Muscle of leg (tissue), 11 donors: ENCODE results near the gene ASAP2. TPM values are rescaled to one million over a fixed set of nuclear protein-coding genes. Genes with fewer than 3 reads are reported as not detected.

Experiments used
- DNase-seq: peaks from one replicate; pipeline ENCODE4 v3.0.0; 2013
- H3K27ac ChIP-seq: one replicate; pipeline ENCODE4 v1.5.1; 2013; ENCODE audit warnings: mild to moderate bottlenecking, low read length, control low read depth
- H3K27me3 ChIP-seq: one replicate; pipeline ENCODE4 v1.6.1; 2013; ENCODE audit warnings: low read length; ENCODE audit not compliant: control insufficient read depth, insufficient read depth
- H3K36me3 ChIP-seq: one replicate; pipeline ENCODE4 v1.6.1; 2013; ENCODE audit warnings: low read length; ENCODE audit not compliant: control insufficient read depth, insufficient read depth
- H3K4me1 ChIP-seq: one replicate; pipeline ENCODE4 v1.6.1; 2013; ENCODE audit warnings: low read length; ENCODE audit not compliant: control insufficient read depth, insufficient read depth
- H3K4me3 ChIP-seq: one replicate; pipeline ENCODE4 v1.5.1; 2013; ENCODE audit warnings: low read length, control low read depth
- H3K9me3 ChIP-seq: replicated peaks from 2 replicates; pipeline ENCODE4 v1.6.1; 2013; ENCODE audit warnings: low read depth, low read length; ENCODE audit not compliant: control insufficient read depth
- WGBS: methylation state at CpG from one replicate; pipeline ENCODE4 v1.1.5; 2013; ENCODE audit warnings: missing lambda C conversion rate; ENCODE audit not compliant: insufficient coverage; 5-methylcytosine and 5-hydroxymethylcytosine counted together
- polyA plus RNA-seq, 8 donors: library from polyadenylated mRNA; unstranded; fragments of 120-200 nt; gene quantifications; one replicate each; pipeline versions ENCODE4 v1.2.1 to v1.2.3, GENCODE V29; 2013; ENCODE audit warnings: inconsistent platforms in 1 of 8, low replicate concordance in 1 of 8; ENCODE audit not compliant: insufficient read length in 8 of 8, insufficient read depth in 1 of 8
- total RNA-seq: library from RNA; stranded (reverse); fragments of 120-200 nt; gene quantifications from one replicate; pipeline ENCODE4 v1.2.4, GENCODE V29; 2013

ASAP2 gene
- total and polyA plus RNA-seq, 9 donors: 12.1 to 30.8 (median 19.4) TPM

DNA sequence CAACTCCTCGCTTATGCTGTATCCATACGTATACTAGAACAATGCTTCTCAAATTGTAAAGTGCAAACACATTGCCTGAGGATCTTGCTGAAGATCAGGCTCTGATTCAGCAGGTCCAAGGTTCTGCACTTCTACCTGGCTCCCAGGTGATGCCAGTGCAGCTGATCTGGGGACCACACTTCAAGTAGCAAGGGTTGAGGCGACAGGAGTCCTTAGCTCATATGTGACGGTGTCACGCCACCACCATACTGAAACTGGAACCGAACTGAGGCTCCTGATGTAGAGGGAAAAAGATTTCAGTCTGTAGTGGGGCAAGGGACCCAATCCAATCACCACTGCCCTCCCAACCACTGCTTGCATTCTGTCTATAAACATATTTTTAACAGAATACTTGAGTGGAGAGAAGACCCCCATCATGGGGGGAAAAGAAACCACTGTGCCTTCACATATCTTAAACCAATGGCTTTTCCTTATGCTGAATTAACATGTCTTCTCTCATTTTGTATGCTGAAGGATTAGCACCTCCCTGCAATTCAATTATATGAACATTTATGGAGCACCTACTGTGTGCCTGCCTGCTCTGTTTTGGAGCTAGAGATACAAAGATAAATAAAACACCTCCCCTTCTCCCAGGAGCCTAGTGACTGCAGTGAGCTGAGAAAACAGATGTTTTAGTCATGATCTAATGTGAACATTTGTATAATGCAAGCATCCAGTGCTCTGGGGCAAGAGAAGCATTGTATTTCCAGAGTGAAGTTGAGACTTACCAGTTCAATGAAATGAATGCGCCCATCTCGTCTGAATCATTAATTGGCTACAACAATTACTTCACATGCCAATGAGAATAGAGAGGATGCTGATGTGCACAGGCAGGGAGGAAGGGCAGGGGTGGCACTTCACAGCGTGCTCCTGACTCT, 6.6 kb upstream of the ASAP2 start:
- Histone ChIP-seq H3K9me3 (no peaks in the 10 kb centered on the region), H3K27me3 (no peaks in the 10 kb centered on the region), H3K4me1 (peaks cover 11% of the 10 kb centered on the region), H3K27ac (no peak overlapping the region), H3K36me3 (no peaks in the 10 kb centered on the region), H3K4me3 (no peak overlapping the region)
- DNase-seq: peak; percentile 66
- WGBS: 31% methylated on average over 2 of the region's 9 CpGs

DNA sequence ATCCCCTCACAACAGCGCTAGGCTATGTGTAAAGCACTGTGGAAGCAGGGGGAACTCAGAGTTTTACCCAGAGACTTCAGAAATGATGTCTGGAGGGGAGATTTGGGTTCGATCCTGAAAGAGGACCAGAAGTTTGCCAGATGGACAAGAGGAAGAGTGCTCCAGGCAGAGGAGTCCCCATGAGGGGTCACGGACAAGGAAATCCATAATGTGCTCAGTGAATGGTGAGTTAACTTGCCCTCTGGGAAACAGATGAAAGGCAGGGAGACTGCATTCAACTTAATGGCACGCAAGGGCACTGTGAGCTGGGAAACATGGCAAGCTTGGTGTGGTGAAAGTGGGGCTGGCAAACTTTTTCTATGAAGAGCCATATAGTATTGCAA, 6.0 kb upstream of the ASAP2 start:
- H3K27ac ChIP-seq: no peak overlapping the region
- H3K27me3 ChIP-seq: no peaks in the 10 kb centered on the region
- no peak for DNase-seq
- peaks cover 11% of the 10 kb centered on the region for H3K4me1 ChIP-seq
- 53% methylated on average over 3 of the region's 4 CpGs for WGBS
- no peaks in the 10 kb centered on the region for H3K9me3 ChIP-seq
- no peak overlapping the region for H3K4me3 ChIP-seq
- no peaks in the 10 kb centered on the region for H3K36me3 ChIP-seq

DNA sequence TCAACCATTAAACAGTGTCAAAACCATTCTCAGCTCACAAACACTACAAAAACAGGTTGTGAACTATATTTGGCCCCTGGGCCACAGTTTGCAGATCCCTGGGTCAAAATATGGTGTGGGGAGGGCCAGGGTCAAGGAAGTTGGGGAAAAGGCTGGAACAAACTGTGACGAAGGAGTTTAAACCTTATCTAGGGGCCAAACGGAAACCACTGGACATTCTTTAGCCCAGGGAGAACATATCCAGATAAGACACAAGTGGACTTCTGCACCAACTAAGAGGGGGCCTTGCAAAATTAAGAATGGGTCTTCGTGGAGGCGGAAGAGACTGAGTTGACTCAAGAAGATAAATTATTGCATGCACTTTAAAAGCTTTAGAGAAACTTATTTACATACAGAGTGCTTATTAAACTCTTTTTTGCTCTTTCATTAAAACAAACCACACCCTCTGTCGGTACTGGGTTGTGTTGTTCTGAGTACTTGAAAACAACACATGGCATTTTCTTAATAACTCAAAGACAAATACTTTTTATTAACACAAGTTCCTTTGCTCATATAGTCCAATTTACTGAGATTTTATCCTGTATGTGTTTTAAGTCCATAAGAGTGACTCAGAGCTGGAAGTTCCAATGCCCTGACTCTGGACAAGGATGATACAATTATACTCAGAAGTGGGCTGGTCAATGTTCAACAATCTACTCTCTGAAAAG, 5.3 kb upstream of the ASAP2 start:
- DNase-seq: no peak
- no peak overlapping the region for H3K27ac ChIP-seq
- peaks cover 16% of the 10 kb centered on the region for H3K4me1 ChIP-seq
- WGBS: no CpG with 5 or more reads among the region's 5 CpGs
- H3K27me3 ChIP-seq: no peaks in the 10 kb centered on the region
- no peaks in the 10 kb centered on the region for H3K9me3 ChIP-seq
- H3K36me3 ChIP-seq: no peaks in the 10 kb centered on the region
- H3K4me3 ChIP-seq: no peak overlapping the region

DNA sequence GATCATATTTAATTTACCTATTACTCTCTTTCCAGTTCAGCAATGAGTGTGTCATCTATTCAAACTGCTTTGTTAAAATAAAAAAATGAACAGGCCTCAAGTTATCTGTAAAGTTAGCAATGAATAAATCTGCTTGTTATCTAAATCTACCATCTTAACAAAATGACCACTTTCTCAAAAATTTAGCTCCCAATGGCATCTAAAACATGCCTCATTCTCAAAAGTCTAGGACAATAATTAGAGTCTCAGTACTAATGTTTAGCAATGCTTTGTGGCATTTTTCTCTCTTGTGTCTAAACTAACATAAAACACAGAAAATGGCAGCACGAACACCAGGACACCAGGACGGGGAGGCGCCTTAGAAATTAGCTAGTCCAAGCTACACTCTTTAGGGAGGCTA, 3.6 kb upstream of the ASAP2 start:
- no peaks in the 10 kb centered on the region for H3K27me3 ChIP-seq
- no peaks in the 10 kb centered on the region for H3K9me3 ChIP-seq
- no peak overlapping the region for H3K4me3 ChIP-seq
- no peaks in the 10 kb centered on the region for H3K36me3 ChIP-seq
- no peak overlapping the region for H3K27ac ChIP-seq
- WGBS: 100% methylated on average over 3 of the region's 3 CpGs
- no peak for DNase-seq
- peaks cover 20% of the 10 kb centered on the region for H3K4me1 ChIP-seq

DNA sequence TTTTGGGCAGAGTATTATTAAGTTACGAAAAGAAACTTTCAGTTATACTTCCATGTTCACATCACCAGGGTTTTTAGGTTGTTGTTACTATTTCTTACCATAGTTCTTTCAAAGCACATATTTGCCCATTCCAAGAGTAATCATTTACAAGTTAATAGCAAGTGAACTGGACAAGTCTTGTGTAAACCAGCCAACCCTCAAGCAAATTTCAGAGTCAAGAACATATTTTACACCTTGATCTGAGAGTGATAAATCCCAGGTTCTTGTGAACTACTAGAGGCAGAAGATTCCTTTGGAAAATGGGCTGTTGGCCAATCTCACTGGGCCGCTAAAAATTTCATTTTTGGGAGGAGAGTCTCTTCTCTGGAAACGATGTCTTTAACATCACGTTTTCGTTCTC, 2.7 kb upstream of the ASAP2 start:
- H3K4me1 ChIP-seq: peaks cover 20% of the 10 kb centered on the region
- WGBS: no CpG with 5 or more reads among the region's 5 CpGs
- DNase-seq: no peak
- H3K27ac ChIP-seq: no peak overlapping the region
- H3K27me3 ChIP-seq: no peaks in the 10 kb centered on the region
- no peaks in the 10 kb centered on the region for H3K36me3 ChIP-seq
- H3K4me3 ChIP-seq: no peak overlapping the region
- no peaks in the 10 kb centered on the region for H3K9me3 ChIP-seq

DNA sequence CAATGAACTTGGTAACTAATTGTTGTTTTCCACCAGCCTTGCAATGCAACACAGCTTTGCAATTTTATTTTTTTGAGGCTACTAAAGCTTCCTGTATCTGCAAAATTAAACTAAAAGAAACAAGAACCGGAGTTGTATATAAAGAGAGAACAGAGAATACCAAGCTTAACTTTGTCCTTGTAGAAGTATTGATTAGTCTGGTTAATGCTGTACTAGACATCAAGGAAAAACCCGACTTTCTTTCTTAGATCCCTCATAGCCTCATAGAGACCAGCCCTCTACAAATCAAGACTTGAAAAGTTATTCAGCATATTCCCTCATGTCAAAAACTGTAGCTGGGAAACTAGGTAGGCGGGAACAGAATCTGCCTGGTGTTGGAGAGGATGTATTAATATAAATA, 1.7 kb upstream of the ASAP2 start:
- DNase-seq: no peak
- peaks cover 17% of the 10 kb centered on the region for H3K4me1 ChIP-seq
- H3K36me3 ChIP-seq: no peaks in the 10 kb centered on the region
- H3K4me3 ChIP-seq: no peak overlapping the region
- H3K9me3 ChIP-seq: no peaks in the 10 kb centered on the region
- H3K27ac ChIP-seq: no peak overlapping the region
- no CpG with 5 or more reads among the region's 3 CpGs for WGBS
- no peaks in the 10 kb centered on the region for H3K27me3 ChIP-seq

DNA sequence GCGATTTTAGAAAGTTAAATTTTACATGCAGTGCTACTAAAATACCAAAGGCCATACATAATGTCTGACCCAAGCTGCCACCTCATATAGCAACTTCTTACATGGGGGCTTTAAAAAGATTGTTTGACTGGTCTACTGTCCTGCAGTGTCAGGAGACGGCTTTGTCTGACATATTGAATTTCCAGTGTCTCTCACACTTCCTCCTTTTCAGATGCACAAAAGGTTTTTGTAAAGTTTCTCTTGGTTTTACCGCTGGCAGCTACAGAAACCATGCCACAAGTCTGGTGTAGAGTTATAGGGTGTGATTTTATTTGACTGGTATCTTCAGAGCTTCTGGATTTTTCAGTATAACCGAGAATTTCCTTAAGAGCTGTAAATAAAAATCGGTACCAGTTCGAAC, 1.1 kb upstream of the ASAP2 start:
- Histone ChIP-seq H3K9me3 (no peaks in the 10 kb centered on the region), H3K4me3 (no peak overlapping the region), H3K4me1 (peaks cover 14% of the 10 kb centered on the region), H3K36me3 (no peaks in the 10 kb centered on the region), H3K27me3 (no peaks in the 10 kb centered on the region), H3K27ac (no peak overlapping the region)
- WGBS: no CpG with 5 or more reads among the region's 6 CpGs
- DNase-seq: no peak

DNA sequence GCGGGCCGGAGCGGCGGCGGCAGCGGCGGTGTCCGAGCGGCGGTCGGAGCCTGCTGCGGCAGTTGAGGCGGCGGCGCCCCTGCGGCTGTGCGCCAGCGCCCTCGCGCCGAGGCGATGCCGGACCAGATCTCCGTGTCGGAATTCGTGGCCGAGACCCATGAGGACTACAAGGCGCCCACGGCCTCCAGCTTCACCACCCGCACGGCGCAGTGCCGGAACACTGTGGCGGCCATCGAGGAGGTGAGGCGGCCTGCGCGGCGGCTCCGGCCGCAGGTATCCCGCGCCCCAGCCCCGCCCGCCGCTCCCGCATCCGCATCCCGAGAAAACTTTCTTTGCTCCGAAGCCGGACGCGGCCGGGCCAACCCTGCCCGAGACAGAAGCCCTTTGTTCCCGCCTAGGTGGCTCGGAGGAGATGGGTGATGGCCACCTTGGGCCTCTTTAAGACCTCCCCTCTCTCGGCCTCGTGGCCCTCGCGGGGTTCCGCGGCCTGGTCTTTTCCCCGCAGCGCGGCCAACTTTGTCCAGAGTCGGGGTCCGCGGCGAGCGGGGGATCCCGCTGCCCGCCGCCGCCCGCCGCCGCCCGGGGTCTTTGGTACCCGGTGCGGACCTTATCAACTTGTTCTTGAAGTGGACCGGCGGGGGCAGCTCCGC, 504 bp downstream of the ASAP2 start:
- Histone ChIP-seq H3K27ac (peak overlapping the region; percentile 42), H3K4me3 (peak overlapping the region; percentile 69), H3K27me3 (no peaks in the 10 kb centered on the region), H3K9me3 (no peaks in the 10 kb centered on the region), H3K4me1 (peaks cover 10% of the 10 kb centered on the region), H3K36me3 (no peaks in the 10 kb centered on the region)
- peak; percentile 49 for DNase-seq
- WGBS: under 1% methylated on average over 83 of the region's 84 CpGs

DNA sequence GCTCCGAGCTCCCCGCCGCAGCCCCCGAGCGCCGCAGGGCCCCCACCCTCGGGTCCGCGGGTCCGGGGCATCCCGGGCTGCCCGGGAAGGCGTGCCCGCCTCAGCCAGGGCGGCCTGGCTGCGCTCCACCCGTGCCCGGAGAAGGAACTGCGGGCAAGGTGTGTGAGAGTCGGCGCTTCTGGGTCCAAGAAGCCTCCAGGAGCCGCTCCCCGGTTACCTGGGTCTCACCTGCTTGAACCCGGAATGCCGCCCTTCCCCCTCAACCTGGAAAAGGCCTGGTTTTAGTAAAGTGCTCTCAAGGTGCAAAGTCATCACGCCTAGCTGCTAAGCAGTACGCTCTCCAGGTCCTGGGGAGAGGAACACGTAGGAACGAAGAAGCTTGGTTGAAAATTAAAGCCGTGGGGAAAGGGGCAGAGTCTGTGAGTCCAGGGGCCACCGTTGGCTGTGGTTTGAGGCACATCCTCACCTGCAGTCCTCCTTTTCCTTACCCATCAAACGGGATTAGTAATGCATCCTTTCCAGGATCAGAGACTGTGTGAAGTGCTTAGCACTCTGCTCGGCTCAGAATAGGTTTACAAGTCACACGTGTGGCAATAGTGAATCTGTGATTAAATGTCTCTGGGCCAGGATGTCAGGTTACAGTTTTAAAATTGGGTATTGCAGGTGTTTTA, 1.2 kb downstream of the ASAP2 start:
- H3K27ac ChIP-seq: no peak overlapping the region
- peaks cover 17% of the 10 kb centered on the region for H3K4me1 ChIP-seq
- H3K9me3 ChIP-seq: no peaks in the 10 kb centered on the region
- no peaks in the 10 kb centered on the region for H3K27me3 ChIP-seq
- WGBS: 1% methylated on average over 29 of the region's 34 CpGs
- H3K4me3 ChIP-seq: peak overlapping the region; percentile 58
- H3K36me3 ChIP-seq: no peaks in the 10 kb centered on the region
- DNase-seq: peak; percentile 42

DNA sequence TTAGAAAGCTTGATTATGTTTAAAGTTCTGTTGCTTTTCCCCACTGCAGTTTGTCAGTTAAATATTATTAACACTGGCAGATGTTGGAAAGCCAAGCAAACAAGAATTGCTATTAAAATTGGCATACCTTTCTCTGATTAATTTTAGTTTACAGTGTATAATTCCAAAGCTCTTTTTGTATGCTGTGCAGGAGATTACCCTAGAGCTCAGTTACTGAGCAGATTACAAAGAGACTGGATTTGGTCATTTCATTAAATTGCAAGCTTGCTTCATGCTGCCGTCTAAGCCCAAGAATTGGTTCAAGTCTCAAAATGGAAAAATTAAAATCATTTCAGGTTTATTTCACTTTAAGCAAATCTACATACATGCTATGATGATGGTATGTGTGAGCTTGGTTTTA, 2.3 kb downstream of the ASAP2 start:
- Histone ChIP-seq H3K27ac (no peak overlapping the region), H3K4me1 (peaks cover 28% of the 10 kb centered on the region), H3K36me3 (no peaks in the 10 kb centered on the region), H3K9me3 (no peaks in the 10 kb centered on the region), H3K4me3 (no peak overlapping the region), H3K27me3 (no peaks in the 10 kb centered on the region)
- WGBS: no CpG with 5 or more reads among the region's 1 CpG
- DNase-seq: no peak
